Endothelial cell (in vitro differentiated cells): ENCODE data around the gene ALDH18A1. TPM values are rescaled to one million over a fixed set of nuclear protein-coding genes. Genes with fewer than 3 reads are reported as not detected.
A peak's percentile ranks its signal among the peaks of the same experiment; 100 is the strongest.

Experiments used
- DNase-seq: peaks from one replicate; pipeline ENCODE4 v3.0.0; 2021; ENCODE audit warnings: low spot score
- H3K27ac Mint-ChIP-seq: one replicate; pipeline ENCODE4 v1.8.0; 2021; ENCODE audit warnings: mixed read lengths, inconsistent platforms; ENCODE audit not compliant: unreplicated experiment
- H3K27me3 Mint-ChIP-seq: one replicate; pipeline ENCODE4 v1.8.0; 2021; ENCODE audit warnings: mild to moderate bottlenecking, moderate library complexity, mixed read lengths, inconsistent platforms; ENCODE audit not compliant: unreplicated experiment
- H3K36me3 Mint-ChIP-seq: one replicate; pipeline ENCODE4 v1.8.0; 2021; ENCODE audit warnings: mild to moderate bottlenecking, low read depth, mixed read lengths, inconsistent platforms; ENCODE audit not compliant: unreplicated experiment
- H3K4me1 Mint-ChIP-seq: one replicate; pipeline ENCODE4 v1.8.0; 2021; ENCODE audit warnings: mild to moderate bottlenecking, mixed read lengths, inconsistent platforms; ENCODE audit not compliant: unreplicated experiment
- H3K4me3 Mint-ChIP-seq: one replicate; pipeline ENCODE4 v1.8.0; 2021; ENCODE audit warnings: mild to moderate bottlenecking, mixed read lengths, inconsistent platforms; ENCODE audit not compliant: unreplicated experiment
- H3K9me3 Mint-ChIP-seq: one replicate; pipeline ENCODE4 v1.8.0; 2021; ENCODE audit warnings: mixed read lengths, inconsistent platforms; ENCODE audit not compliant: unreplicated experiment
- CTCF ChIP-seq: fragments of 200-600 bp; sonication (generic); IDR thresholded peaks from one replicate; pipeline ENCODE4 v1.5.0; 2021; ENCODE audit warnings: antibody characterized with exemption; ENCODE audit not compliant: unreplicated experiment
- total RNA-seq: library from RNA; stranded (reverse); fragmentation: NEBNext Ultra II Directional; extraction: Animal tissue kit (Norgen Biotek cat#: 25700); gene quantifications from one replicate; pipeline ENCODE4 v1.2.1, GENCODE V29; 2021; ENCODE audit not compliant: unreplicated experiment

Gene ALDH18A1
- total RNA-seq, 1 donor from 2014 or later, result 52.0 TPM

GRCh38 chr10:95651346-95652060, 5.0 kb downstream of the ALDH18A1 start:
- H3K4me1 Mint-ChIP-seq, result peaks cover 8% of the 10 kb centered on the region
- H3K36me3 Mint-ChIP-seq, result peaks cover 39% of the 10 kb centered on the region
- H3K27ac Mint-ChIP-seq, result no peak overlapping the region
- H3K27me3 Mint-ChIP-seq, result peaks cover under 1% of the 10 kb centered on the region
- DNase-seq, result no peak
- peak overlapping the region; percentile 65 for H3K4me3 Mint-ChIP-seq
- no peak for TF ChIP-seq CTCF
- H3K9me3 Mint-ChIP-seq, result no peaks in the 10 kb centered on the region

- Mint-ChIP-seq H3K4me3 (no peak overlapping the region), H3K27me3 (peaks cover 2% of the 10 kb centered on the region), H3K4me1 (peaks cover 1% of the 10 kb centered on the region), H3K27ac (no peak overlapping the region), H3K9me3 (no peaks in the 10 kb centered on the region), H3K36me3 (peaks cover 43% of the 10 kb centered on the region)
- TF ChIP-seq CTCF, result no peak
- DNase-seq, result no peak
Observed at GRCh38 chr10:95650232-95650631, 6.3 kb downstream of the ALDH18A1 start.

GRCh38 chr10:95648138-95648537, 8.4 kb downstream of the ALDH18A1 start:
- peaks cover 38% of the 10 kb centered on the region for H3K36me3 Mint-ChIP-seq

GRCh38 chr10:95646160-95646559, 10.4 kb downstream of the ALDH18A1 start:
- no peak for TF ChIP-seq CTCF
- Mint-ChIP-seq H3K27me3 (peaks cover 2% of the 10 kb centered on the region), H3K27ac (no peak overlapping the region), H3K9me3 (no peaks in the 10 kb centered on the region), H3K4me3 (no peak overlapping the region), H3K36me3 (peaks cover 28% of the 10 kb centered on the region), H3K4me1 (peaks cover 5% of the 10 kb centered on the region)
- DNase-seq, result no peak

More at GRCh38 chr10:95648138-95648537, 8.4 kb downstream of the ALDH18A1 start:
- H3K27me3 Mint-ChIP-seq, result peaks cover 2% of the 10 kb centered on the region
- H3K4me3 Mint-ChIP-seq, result no peak overlapping the region
- TF ChIP-seq CTCF, result no peak
- DNase-seq, result no peak
- H3K9me3 Mint-ChIP-seq, result no peaks in the 10 kb centered on the region
- H3K27ac Mint-ChIP-seq, result no peak overlapping the region
- H3K4me1 Mint-ChIP-seq, result peaks cover 5% of the 10 kb centered on the region

GRCh38 chr10:95644901-95645300, 11.6 kb downstream of the ALDH18A1 start:
- Mint-ChIP-seq H3K4me1 (peaks cover 5% of the 10 kb centered on the region), H3K9me3 (no peaks in the 10 kb centered on the region), H3K4me3 (no peak overlapping the region), H3K27me3 (peaks cover 5% of the 10 kb centered on the region), H3K27ac (no peak overlapping the region), H3K36me3 (peaks cover 23% of the 10 kb centered on the region)
- DNase-seq, result no peak
- no peak for TF ChIP-seq CTCF
